CD4-positive, alpha-beta T cell treated with Interleukin-6 for 4 hours (primary cell): ENCODE data around the gene CGNL1.

Source experiments
- DNase-seq: peaks from one replicate; pipeline ENCODE4 v3.0.0-alpha.2; 2020; ENCODE audit warnings: mixed read lengths

CGNL1 gene

GRCh38 chr15:57425842-57426241 lies 49.5 kb downstream of the CGNL1 start:
- no peak for DNase-seq

GRCh38 chr15:57427367-57427821 lies 51.1 kb downstream of the CGNL1 start:
- no peak for DNase-seq

- no peak for DNase-seq
These were observed 55.9 kb downstream of the CGNL1 start for GRCh38 chr15:57432141-57432741.

GRCh38 chr15:57436166-57436565 lies 59.9 kb downstream of the CGNL1 start:
- no peak for DNase-seq

- DNase-seq: no peak
These were observed 60.7 kb downstream of the CGNL1 start for GRCh38 chr15:57436961-57437360.

- DNase-seq: no peak
These were observed 61.3 kb downstream of the CGNL1 start for GRCh38 chr15:57437564-57437963.

GRCh38 chr15:57438166-57438565 lies 61.9 kb downstream of the CGNL1 start:
- DNase-seq: no peak

- DNase-seq: no peak
These were observed 63.1 kb downstream of the CGNL1 start for GRCh38 chr15:57439128-57440027.

- no peak for DNase-seq
These were observed 63.9 kb downstream of the CGNL1 start for GRCh38 chr15:57440167-57440566.

- no peak for DNase-seq
These were observed 64.5 kb downstream of the CGNL1 start for GRCh38 chr15:57440799-57441198.

- DNase-seq: no peak
These were observed 66.0 kb downstream of the CGNL1 start for GRCh38 chr15:57442335-57442734.

GRCh38 chr15:57443486-57443885 lies 67.2 kb downstream of the CGNL1 start:
- no peak for DNase-seq

GRCh38 chr15:57444877-57445513 lies 68.7 kb downstream of the CGNL1 start:
- DNase-seq: no peak

GRCh38 chr15:57445872-57446271 lies 69.6 kb downstream of the CGNL1 start:
- no peak for DNase-seq

GRCh38 chr15:57446393-57446792 lies 70.1 kb downstream of the CGNL1 start:
- DNase-seq: no peak

- no peak for DNase-seq
These were observed 75.2 kb downstream of the CGNL1 start for GRCh38 chr15:57451555-57451954.

GRCh38 chr15:57452090-57452754 lies 75.9 kb downstream of the CGNL1 start:
- DNase-seq: no peak

- DNase-seq: no peak
These were observed 79.6 kb downstream of the CGNL1 start for GRCh38 chr15:57455929-57456328.

GRCh38 chr15:57456559-57456958 lies 80.3 kb downstream of the CGNL1 start:
- no peak for DNase-seq

- DNase-seq: no peak
These were observed 81.4 kb downstream of the CGNL1 start for GRCh38 chr15:57457726-57458125.

- DNase-seq: no peak
These were observed 82.1 kb downstream of the CGNL1 start for GRCh38 chr15:57458356-57458781.

- DNase-seq: no peak
These were observed 84.0 kb downstream of the CGNL1 start for GRCh38 chr15:57460208-57460816.

- no peak for DNase-seq
These were observed 85.2 kb downstream of the CGNL1 start for GRCh38 chr15:57461541-57461940.
